Measurements from ENCODE around the gene DACH1.

GRCh38 chr13:71874458-71874857, 7.5 kb upstream of the DACH1 start:
- TF ChIP-seq CTCF (IDR thresholded peaks at IDR 0.05; ENCODE audit: control extremely low read depth in 1 of 3, insufficient read depth in 1 of 3, low read depth in 1 of 3, low read length in 3 of 3): no peak
- no peak for TF ChIP-seq RAD21 (IDR thresholded peaks at IDR 0.05 in 1 of 2, conservative IDR thresholded peaks at IDR 0.05 in 1 of 2; ENCODE audit: low read depth in 2 of 2, low read length in 2 of 2)
- TF ChIP-seq KDM1A (IDR thresholded peaks at IDR 0.05; ENCODE audit: borderline replicate concordance, low read length): no peak
- no peak for TF ChIP-seq YY1 (IDR thresholded peaks at IDR 0.05; ENCODE audit: low read depth, low read length)
- no peak for TF ChIP-seq EZH2 (IDR thresholded peaks at IDR 0.05; ENCODE audit: low read depth, low read length, severe bottlenecking)
- no peak for TF ChIP-seq NRF1 (IDR thresholded peaks at IDR 0.05; ENCODE audit: low read depth, low read length)
- TF ChIP-seq EP300 (IDR thresholded peaks at IDR 0.05; ENCODE audit: borderline replicate concordance in 1 of 2, low read depth in 2 of 2, low read length in 2 of 2): no peak
- TF ChIP-seq POLR2AphosphoS5 (IDR thresholded peaks at IDR 0.05; ENCODE audit: low read depth, low read length): no peak
- no peak for TF ChIP-seq CEBPB (IDR thresholded peaks at IDR 0.05; ENCODE audit: low read depth, low read length)
- TF ChIP-seq SP1 (IDR thresholded peaks at IDR 0.05; ENCODE audit: low read depth, low read length): no peak
- TF ChIP-seq MAX (IDR thresholded peaks at IDR 0.05): no peak

Data from H1 (cell line).